Measurements from ENCODE around the gene PRKCB.

PRKCB gene

DNA sequence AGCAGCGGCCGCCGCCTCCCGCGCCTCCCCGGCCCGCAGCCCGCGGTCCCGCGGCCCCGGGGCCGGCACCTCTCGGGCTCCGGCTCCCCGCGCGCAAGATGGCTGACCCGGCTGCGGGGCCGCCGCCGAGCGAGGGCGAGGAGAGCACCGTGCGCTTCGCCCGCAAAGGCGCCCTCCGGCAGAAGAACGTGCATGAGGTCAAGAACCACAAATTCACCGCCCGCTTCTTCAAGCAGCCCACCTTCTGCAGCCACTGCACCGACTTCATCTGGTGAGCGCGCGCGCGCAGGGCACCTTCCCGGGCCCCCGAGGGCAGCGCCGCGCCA is 258 bp downstream of the PRKCB start (continued):
- TF ChIP-seq, protein P1, sequence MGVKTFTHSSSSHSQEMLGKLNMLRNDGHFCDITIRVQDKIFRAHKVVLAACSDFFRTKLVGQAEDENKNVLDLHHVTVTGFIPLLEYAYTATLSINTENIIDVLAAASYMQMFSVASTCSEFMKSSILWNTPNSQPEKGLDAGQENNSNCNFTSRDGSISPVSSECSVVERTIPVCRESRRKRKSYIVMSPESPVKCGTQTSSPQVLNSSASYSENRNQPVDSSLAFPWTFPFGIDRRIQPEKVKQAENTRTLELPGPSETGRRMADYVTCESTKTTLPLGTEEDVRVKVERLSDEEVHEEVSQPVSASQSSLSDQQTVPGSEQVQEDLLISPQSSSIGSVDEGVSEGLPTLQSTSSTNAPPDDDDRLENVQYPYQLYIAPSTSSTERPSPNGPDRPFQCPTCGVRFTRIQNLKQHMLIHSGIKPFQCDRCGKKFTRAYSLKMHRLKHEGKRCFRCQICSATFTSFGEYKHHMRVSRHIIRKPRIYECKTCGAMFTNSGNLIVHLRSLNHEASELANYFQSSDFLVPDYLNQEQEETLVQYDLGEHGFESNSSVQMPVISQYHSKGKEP (tag by site-specific recombination; IDR thresholded peaks at IDR 0.05): no peak
- TF ChIP-seq ZNF138 (tag by site-specific recombination; IDR thresholded peaks at IDR 0.05; ENCODE audit: borderline replicate concordance) (no peak), ZNF324 (tag by site-specific recombination; IDR thresholded peaks at IDR 0.05) (no peak), ZNF335 (tag by site-specific recombination; conservative IDR thresholded peaks at IDR 0.05) (peak; percentile 21; the same call in 1 of the 2 replicates), ZBTB20 (tag by site-specific recombination; IDR thresholded peaks at IDR 0.05) (peak; percentile 76), ZNF549 (tag by site-specific recombination; IDR thresholded peaks at IDR 0.05) (no peak), ZXDB (tag by site-specific recombination; IDR thresholded peaks at IDR 0.05) (no peak), GLI2 (tag by site-specific recombination; IDR thresholded peaks at IDR 0.05; ENCODE audit: borderline replicate concordance, low read depth) (no peak), RBAK (tag by site-specific recombination; IDR thresholded peaks at IDR 0.05) (no peak), YY1 (tag by site-specific recombination; IDR thresholded peaks at IDR 0.05) (peak; percentile 50; the same call in 1 of the 2 replicates), ZNF792 (tag by site-specific recombination; IDR thresholded peaks at IDR 0.05) (no peak), ZBTB7A (tag by site-specific recombination; IDR thresholded peaks at IDR 0.05; ENCODE audit: low read depth) (no peak)
- TF ChIP-seq, protein P2, sequence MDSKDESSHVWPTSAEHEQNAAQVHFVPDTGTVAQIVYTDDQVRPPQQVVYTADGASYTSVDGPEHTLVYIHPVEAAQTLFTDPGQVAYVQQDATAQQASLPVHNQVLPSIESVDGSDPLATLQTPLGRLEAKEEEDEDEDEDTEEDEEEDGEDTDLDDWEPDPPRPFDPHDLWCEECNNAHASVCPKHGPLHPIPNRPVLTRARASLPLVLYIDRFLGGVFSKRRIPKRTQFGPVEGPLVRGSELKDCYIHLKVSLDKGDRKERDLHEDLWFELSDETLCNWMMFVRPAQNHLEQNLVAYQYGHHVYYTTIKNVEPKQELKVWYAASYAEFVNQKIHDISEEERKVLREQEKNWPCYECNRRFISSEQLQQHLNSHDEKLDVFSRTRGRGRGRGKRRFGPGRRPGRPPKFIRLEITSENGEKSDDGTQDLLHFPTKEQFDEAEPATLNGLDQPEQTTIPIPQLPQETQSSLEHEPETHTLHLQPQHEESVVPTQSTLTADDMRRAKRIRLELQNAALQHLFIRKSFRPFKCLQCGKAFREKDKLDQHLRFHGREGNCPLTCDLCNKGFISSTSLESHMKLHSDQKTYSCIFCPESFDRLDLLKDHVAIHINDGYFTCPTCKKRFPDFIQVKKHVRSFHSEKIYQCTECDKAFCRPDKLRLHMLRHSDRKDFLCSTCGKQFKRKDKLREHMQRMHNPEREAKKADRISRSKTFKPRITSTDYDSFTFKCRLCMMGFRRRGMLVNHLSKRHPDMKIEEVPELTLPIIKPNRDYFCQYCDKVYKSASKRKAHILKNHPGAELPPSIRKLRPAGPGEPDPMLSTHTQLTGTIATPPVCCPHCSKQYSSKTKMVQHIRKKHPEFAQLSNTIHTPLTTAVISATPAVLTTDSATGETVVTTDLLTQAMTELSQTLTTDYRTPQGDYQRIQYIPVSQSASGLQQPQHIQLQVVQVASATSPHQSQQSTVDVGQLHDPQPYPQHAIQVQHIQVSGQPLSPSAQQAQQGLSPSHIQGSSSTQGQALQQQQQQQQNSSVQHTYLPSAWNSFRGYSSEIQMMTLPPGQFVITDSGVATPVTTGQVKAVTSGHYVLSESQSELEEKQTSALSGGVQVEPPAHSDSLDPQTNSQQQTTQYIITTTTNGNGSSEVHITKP (tag by site-specific recombination; IDR thresholded peaks at IDR 0.05): no peak
- TF ChIP-seq, protein P3, sequence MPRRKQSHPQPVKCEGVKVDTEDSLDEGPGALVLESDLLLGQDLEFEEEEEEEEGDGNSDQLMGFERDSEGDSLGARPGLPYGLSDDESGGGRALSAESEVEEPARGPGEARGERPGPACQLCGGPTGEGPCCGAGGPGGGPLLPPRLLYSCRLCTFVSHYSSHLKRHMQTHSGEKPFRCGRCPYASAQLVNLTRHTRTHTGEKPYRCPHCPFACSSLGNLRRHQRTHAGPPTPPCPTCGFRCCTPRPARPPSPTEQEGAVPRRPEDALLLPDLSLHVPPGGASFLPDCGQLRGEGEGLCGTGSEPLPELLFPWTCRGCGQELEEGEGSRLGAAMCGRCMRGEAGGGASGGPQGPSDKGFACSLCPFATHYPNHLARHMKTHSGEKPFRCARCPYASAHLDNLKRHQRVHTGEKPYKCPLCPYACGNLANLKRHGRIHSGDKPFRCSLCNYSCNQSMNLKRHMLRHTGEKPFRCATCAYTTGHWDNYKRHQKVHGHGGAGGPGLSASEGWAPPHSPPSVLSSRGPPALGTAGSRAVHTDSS (tag by site-specific recombination; IDR thresholded peaks at IDR 0.05): no peak
- TF ChIP-seq, protein P4, sequence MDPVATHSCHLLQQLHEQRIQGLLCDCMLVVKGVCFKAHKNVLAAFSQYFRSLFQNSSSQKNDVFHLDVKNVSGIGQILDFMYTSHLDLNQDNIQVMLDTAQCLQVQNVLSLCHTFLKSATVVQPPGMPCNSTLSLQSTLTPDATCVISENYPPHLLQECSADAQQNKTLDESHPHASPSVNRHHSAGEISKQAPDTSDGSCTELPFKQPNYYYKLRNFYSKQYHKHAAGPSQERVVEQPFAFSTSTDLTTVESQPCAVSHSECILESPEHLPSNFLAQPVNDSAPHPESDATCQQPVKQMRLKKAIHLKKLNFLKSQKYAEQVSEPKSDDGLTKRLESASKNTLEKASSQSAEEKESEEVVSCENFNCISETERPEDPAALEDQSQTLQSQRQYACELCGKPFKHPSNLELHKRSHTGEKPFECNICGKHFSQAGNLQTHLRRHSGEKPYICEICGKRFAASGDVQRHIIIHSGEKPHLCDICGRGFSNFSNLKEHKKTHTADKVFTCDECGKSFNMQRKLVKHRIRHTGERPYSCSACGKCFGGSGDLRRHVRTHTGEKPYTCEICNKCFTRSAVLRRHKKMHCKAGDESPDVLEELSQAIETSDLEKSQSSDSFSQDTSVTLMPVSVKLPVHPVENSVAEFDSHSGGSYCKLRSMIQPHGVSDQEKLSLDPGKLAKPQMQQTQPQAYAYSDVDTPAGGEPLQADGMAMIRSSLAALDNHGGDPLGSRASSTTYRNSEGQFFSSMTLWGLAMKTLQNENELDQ (tag by site-specific recombination; IDR thresholded peaks at IDR 0.05; ENCODE audit: low read depth): no peak

DNA sequence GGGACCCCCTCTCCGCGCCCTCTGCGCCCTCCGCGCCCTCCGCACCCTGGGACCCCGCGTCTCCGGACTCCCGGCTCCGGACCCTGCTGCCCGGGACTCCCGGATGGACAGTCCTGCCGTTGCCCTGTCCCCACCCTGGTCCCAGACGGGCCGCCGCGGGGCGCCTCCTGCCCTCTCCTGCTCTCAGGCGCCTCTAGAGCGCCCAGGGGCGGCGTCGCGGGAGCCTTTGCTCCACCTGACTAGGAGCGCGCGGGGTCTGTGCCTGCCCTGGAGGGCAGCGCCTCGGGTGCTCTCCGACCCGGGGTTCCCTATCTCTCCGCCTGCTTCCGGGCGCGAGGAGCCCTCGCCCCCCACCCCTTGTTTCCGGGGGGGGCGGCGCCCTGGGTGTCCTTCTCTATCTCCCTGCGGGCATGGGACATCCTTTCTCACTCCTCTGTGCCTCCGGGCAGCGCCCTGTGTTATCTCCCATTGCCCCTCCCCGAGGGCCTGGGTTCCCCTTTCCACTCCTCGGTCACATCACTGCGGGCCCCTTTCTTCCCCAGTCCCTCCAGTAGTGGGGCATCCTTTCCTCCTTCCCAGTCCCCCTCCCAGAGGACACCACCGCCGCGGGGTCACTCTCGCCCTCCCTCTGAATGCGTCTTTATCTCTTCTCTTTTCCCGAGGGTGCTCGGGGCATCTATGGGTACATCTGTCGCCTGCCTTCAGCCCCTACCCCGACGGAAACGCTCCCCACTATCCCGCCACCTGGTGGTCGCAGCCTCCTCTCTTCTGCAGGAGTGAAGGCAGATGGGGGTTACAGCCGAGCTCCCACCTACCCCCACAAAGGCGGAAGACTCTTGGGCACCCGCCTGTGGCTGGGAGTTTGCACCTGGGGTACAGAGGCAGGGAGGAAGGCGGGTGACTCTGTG is 875 bp downstream of the PRKCB start:
- H3K27ac ChIP-seq (ENCODE audit: extremely low read depth, low read depth, low read length): no peak overlapping the region
- ChIA-PET POLR2A (no interaction called here), CTCF (interaction anchor here (0.6 kb wide), 1 partner anchor 199 kb away, joined by 4 read pairs; no protein-coding TSS in a partner anchor)
- no peaks in the 10 kb centered on the region for H3K9me3 ChIP-seq (ENCODE audit: control insufficient read depth, insufficient read depth, low read depth, low read length)
- H3K36me3 ChIP-seq (ENCODE audit: control insufficient read depth in 2 of 2, insufficient read depth in 1 of 2, low read length in 2 of 2): no peaks in the 10 kb centered on the region
- H3K4me1 ChIP-seq (ENCODE audit: control insufficient read depth, insufficient read depth, low read length): no peaks in the 10 kb centered on the region; the same call in 1 of the 2 replicates
- H3K4me3 ChIP-seq (ENCODE audit: low read depth, low read length): peak overlapping the region; percentile 53
- peak; percentile 48; the same call in 1 of the 2 replicates for TF ChIP-seq ZBTB20 (tag by site-specific recombination; IDR thresholded peaks at IDR 0.05)
- TF ChIP-seq, protein P5, sequence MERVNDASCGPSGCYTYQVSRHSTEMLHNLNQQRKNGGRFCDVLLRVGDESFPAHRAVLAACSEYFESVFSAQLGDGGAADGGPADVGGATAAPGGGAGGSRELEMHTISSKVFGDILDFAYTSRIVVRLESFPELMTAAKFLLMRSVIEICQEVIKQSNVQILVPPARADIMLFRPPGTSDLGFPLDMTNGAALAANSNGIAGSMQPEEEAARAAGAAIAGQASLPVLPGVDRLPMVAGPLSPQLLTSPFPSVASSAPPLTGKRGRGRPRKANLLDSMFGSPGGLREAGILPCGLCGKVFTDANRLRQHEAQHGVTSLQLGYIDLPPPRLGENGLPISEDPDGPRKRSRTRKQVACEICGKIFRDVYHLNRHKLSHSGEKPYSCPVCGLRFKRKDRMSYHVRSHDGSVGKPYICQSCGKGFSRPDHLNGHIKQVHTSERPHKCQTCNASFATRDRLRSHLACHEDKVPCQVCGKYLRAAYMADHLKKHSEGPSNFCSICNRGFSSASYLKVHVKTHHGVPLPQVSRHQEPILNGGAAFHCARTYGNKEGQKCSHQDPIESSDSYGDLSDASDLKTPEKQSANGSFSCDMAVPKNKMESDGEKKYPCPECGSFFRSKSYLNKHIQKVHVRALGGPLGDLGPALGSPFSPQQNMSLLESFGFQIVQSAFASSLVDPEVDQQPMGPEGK (tag by site-specific recombination; IDR thresholded peaks at IDR 0.05): peak; percentile 37; the same call in 1 of the 2 replicates
- 0 out of 2 replicates have a peak, but pooled peaks have one; percentile 5 for TF ChIP-seq YY1 (tag by site-specific recombination; IDR thresholded peaks at IDR 0.05)
- TF ChIP-seq ZNF335 (tag by site-specific recombination; conservative IDR thresholded peaks at IDR 0.05): peak; percentile 81
- TF ChIP-seq, protein P6, sequence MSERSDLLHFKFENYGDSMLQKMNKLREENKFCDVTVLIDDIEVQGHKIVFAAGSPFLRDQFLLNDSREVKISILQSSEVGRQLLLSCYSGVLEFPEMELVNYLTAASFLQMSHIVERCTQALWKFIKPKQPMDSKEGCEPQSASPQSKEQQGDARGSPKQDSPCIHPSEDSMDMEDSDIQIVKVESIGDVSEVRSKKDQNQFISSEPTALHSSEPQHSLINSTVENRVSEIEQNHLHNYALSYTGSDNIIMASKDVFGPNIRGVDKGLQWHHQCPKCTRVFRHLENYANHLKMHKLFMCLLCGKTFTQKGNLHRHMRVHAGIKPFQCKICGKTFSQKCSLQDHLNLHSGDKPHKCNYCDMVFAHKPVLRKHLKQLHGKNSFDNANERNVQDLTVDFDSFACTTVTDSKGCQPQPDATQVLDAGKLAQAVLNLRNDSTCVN (tag by site-specific recombination; optimal IDR thresholded peaks at IDR 0.05): peak; percentile 11
- no peak for TF ChIP-seq ZNF121 (tag by site-specific recombination; IDR thresholded peaks at IDR 0.05)
- peak; percentile 53 for TF ChIP-seq GLIS1 (tag by site-specific recombination; IDR thresholded peaks at IDR 0.05)
- peak; percentile 92 for TF ChIP-seq ZBTB8A (tag by site-specific recombination; IDR thresholded peaks at IDR 0.05)
- TF ChIP-seq FEZF1 (tag by site-specific recombination; IDR thresholded peaks at IDR 0.05): no peak

All from HEK293 (cell line).